Mesendoderm (in vitro differentiated cells): ENCODE measurements around the gene NFIC. TPM values are rescaled to one million over a fixed set of nuclear protein-coding genes. Genes with fewer than 3 reads are reported as not detected.

Experiments
- small RNA-seq: library from polyadenylated mRNA; stranded (forward); fragments of <200 nt; extraction: miRNeasy Mini kit (QIAGEN cat#:217004); gene quantifications from one replicate; pipeline ENCODE3, GENCODE V24; 2013; ENCODE audit not compliant: insufficient read depth

The NFIC gene

Small RNA genes within 50 kb of the gene (small RNA-seq; reads per million reads assigned to genes)
- gene AC005514.1: not detected
